Bronchial epithelial cell (primary cell): Measurements from ENCODE around the gene GAL. TPM values are rescaled to one million over a fixed set of nuclear protein-coding genes. Genes with fewer than 3 reads are reported as not detected.

Experiments
- DNase-seq: peaks from one replicate; pipeline ENCODE4 v3.0.0-alpha.2; 2010; ENCODE audit warnings: low read depth
- FAIRE-seq: peaks from 2 replicates; lab custom pipeline; 2011; peaks lifted over from hg19 to GRCh38; lab: Jason Lieb, UNC
- H3K27me3 ChIP-seq: 2 replicates; pipeline ENCODE4 v1.5.1; 2011; ENCODE audit warnings: low read length; ENCODE audit not compliant: control insufficient read depth, insufficient read depth
- H3K36me3 ChIP-seq: 2 replicates; pipeline ENCODE4 v1.5.1; 2011; ENCODE audit warnings: low read length; ENCODE audit not compliant: control insufficient read depth, insufficient read depth
- H3K4me3 ChIP-seq: 2 replicates; pipeline ENCODE4 v1.5.1; 2011; ENCODE audit warnings: mild to moderate bottlenecking, low read depth, low read length, control low read depth
- total RNA-seq: library from RNA; depleted of rRNA; stranded (reverse); fragments of >200 nt; gene quantifications from 2 replicates; pipeline ENCODE4 v1.2.1, GENCODE V29; 2014
- TF ChIP-seq, protein P1 (sequence below): IDR thresholded peaks from 2 replicates; pipeline ENCODE4 v1.5.1; 2011; ENCODE audit warnings: mild to moderate bottlenecking, moderate library complexity, low read length, control low read depth, inconsistent platforms; ENCODE audit not compliant: insufficient read depth, severe bottlenecking

The GAL gene
- total RNA-seq, 1 donor from 2014 or later: 0.53 TPM

DNA sequence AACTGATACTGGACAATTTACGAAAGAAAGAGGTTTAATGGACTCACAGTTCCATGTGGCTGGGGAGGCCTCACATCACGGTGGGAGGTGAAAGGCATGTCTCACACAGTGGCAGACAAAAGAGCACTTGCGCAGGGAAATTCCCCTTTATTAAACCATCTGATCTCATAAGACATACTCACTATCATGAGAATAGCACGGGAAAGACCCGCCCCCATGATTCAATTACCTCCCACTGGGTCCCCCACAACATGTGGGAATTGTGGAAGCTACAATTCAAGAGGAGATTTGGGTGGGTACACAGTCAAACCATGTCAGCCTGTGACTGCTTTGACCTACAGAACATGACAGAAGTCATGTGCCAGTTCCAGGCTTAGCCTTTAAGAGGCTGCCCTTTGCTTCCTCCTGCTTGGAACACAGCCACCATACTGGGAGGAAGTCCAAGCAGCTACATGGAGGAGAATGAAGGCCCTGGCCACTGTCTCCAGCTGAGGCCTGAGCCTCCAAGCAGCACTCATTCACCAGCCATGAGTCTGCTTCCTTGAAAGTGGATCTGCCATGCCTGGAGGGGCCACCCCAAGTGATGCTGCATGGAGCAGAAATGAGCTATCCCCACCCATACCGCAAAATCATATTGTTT lies 10.9 kb upstream of the GAL start:
- Histone ChIP-seq H3K4me3 (no peak overlapping the region), H3K36me3 (no peaks in the 10 kb centered on the region), H3K27me3 (no peaks in the 10 kb centered on the region)
- TF ChIP-seq, protein P1, sequence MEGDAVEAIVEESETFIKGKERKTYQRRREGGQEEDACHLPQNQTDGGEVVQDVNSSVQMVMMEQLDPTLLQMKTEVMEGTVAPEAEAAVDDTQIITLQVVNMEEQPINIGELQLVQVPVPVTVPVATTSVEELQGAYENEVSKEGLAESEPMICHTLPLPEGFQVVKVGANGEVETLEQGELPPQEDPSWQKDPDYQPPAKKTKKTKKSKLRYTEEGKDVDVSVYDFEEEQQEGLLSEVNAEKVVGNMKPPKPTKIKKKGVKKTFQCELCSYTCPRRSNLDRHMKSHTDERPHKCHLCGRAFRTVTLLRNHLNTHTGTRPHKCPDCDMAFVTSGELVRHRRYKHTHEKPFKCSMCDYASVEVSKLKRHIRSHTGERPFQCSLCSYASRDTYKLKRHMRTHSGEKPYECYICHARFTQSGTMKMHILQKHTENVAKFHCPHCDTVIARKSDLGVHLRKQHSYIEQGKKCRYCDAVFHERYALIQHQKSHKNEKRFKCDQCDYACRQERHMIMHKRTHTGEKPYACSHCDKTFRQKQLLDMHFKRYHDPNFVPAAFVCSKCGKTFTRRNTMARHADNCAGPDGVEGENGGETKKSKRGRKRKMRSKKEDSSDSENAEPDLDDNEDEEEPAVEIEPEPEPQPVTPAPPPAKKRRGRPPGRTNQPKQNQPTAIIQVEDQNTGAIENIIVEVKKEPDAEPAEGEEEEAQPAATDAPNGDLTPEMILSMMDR: no peak
- DNase-seq (no peak), FAIRE-seq (no peak)

DNA sequence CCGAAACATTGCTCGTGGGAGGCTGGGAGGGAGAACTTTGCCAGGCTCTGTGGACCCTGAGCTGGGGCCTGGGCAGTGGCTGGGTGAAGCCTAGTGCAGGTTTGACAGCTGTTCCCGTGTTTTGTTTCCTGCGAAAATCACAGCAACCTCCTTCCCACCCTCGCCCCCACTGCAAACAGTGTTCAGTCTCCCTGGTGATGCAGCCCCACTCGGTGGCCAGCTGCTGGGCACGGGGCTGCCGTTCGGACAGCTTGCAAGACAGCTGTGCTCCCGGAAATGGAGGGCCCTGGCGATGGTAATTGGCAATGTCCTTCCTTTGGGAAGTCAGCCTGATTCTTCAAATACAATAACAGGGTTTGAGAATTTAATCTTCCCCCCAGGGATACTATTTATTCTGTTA lies 10.4 kb upstream of the GAL start:
- TF ChIP-seq, protein P1: no peak
- Histone ChIP-seq H3K36me3 (no peaks in the 10 kb centered on the region), H3K27me3 (no peaks in the 10 kb centered on the region), H3K4me3 (no peak overlapping the region)
- no peak for FAIRE-seq
- no peak for DNase-seq

DNA sequence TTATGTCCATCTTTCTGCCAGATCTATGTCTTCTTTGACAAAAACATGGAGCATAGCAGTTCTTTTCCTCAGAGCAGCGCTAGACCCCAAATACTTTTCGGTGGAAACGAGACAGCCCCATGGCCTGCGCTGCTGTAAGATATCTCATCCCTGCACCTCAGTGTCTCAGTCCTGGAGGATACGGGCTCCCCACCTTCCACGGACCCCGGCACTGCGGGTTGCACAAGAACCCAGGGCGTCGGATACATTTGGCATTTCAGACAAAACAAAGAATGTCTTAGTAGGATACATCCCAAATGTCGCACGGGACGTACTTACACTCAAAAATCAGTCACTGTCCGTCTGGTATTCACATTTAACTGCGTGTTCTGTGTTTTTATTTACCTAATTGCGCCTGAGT lies 9.9 kb upstream of the GAL start:
- FAIRE-seq (no peak), DNase-seq (no peak)
- no peak overlapping the region for H3K4me3 ChIP-seq
- H3K27me3 ChIP-seq: no peaks in the 10 kb centered on the region
- TF ChIP-seq, protein P1: no peak
- no peaks in the 10 kb centered on the region for H3K36me3 ChIP-seq

DNA sequence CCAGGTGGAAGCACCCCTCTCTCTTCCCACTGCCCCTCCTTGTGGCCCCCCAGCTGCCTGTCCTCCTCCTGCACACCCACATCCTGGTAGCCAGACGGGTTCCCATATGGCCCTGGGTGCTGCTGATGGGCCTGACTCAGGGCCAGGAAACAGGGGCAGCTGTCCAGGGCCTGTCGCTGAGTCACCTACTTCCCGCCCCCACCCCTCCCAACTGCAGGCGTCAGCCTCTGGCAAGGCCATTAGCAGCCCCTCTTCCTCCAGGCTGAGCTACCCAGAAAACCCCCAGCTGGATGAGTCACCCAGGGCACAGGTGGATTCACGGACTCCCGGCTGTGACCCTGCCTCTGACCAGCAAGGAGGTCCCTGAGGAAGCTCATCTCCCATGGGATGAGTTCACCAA lies 6.9 kb upstream of the GAL start:
- H3K27me3 ChIP-seq: no peaks in the 10 kb centered on the region
- DNase-seq: peak; percentile 60
- FAIRE-seq: no peak
- TF ChIP-seq, protein P1: no peak
- no peak overlapping the region for H3K4me3 ChIP-seq
- H3K36me3 ChIP-seq: no peaks in the 10 kb centered on the region

DNA sequence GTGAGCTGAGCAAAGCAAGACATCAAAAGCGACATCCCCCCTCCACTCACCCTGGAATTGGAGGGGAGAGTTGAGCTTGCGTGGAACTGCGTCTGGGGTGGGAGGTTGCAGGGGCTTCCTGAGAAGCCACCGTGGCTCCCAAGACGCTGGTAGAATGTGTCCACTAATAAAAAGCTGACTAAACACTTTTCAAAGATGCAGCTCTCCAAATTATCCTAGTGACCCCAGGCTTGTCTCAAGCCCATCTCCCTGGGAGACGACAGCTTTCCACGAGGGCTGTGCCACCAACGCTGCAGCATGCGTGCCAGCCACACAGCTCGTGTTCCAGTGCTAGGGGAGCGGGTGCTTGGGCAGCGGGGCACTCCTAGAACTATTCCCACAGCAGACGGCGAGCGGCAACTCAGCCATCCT lies 6.3 kb upstream of the GAL start:
- DNase-seq: no peak
- H3K27me3 ChIP-seq: peaks cover 1% of the 10 kb centered on the region
- no peak for FAIRE-seq
- TF ChIP-seq, protein P1: no peak
- H3K4me3 ChIP-seq: no peak overlapping the region
- no peaks in the 10 kb centered on the region for H3K36me3 ChIP-seq

DNA sequence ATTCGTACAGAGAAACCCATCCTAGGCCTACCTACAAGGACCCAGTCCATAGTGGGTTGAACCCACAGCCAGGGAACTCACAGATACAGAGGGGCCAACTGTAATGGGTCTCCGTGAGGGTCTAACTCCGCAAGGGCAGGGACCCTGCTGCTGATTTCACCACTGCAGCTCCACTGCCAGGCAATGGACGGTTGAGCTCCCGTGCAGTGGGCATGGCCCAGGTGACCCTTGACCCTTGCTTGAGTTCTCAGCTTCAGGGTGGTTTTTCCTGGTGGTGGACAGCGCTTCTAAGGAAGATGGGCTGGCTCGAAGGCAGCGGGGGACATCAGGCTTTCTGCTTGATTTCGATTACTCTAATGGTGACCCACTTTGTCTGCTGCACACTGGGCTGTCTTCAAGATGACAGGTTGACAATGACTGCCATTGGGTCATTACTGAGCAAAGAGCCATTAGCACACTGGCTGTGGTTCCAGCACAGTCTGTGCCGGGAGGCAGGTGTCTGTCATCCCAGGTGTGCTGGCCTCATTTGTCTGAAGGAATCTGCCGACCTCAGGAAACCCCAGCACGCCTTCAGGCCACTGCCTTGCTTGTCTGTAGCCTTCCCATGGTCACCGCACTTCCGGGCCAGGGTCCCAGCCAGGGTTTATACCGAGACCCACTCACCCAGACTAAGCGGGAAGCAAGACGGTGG lies 3.7 kb upstream of the GAL start:
- FAIRE-seq (no peak), DNase-seq (no peak)
- Histone ChIP-seq H3K36me3 (no peaks in the 10 kb centered on the region), H3K27me3 (peaks cover 19% of the 10 kb centered on the region), H3K4me3 (no peak overlapping the region)
- TF ChIP-seq, protein P1: no peak
